Keratinocyte (primary cell): ENCODE measurements around the gene PCDHA11.
"Not testable (repeated sequence)": the region's sequence is repeated elsewhere in the genome, so short reads cannot be mapped to it uniquely, and the experiment has no call there.

Source experiments
- CTCF ChIP-seq, 3 experiments: IDR thresholded peaks in 1 of 3; conservative IDR thresholded peaks in 1 of 3; optimal IDR thresholded peaks in 1 of 3; 2 replicates in 2 of 3; 3 replicates in 1 of 3; pipeline versions ENCODE3 to v1.5.1; 2011; ENCODE audit warnings: low read length in 3 of 3, mild to moderate bottlenecking in 3 of 3, moderate library complexity in 2 of 3, control low read depth in 1 of 3, inconsistent platforms in 1 of 3; ENCODE audit not compliant: insufficient read depth in 2 of 3; ENCODE audit errors: extremely low read depth in 1 of 3
- EZH2 ChIP-seq: IDR thresholded peaks from one replicate; pipeline ENCODE4 v1.6.1; 2012; ENCODE audit warnings: inconsistent platforms, mild to moderate bottlenecking, low read length, moderate library complexity

GRCh38 chr5:140849831-140850634 lies 18.7 kb upstream of the PCDHA11 start:
- not testable (repeated sequence) for TF ChIP-seq CTCF (optimal IDR thresholded peaks at IDR 0.05 in 1 of 3, IDR thresholded peaks at IDR 0.05 in 1 of 3, conservative IDR thresholded peaks at IDR 0.05 in 1 of 3; ENCODE audit: extremely low read depth in 1 of 3, insufficient read depth in 2 of 3, low read length in 3 of 3); EZH2
